Spleen (tissue), 11 donors: ENCODE results near the gene RAB3A. TPM values are rescaled to one million over a fixed set of nuclear protein-coding genes. Genes with fewer than 3 reads are reported as not detected.

Source experiments
- DNase-seq: peaks from one replicate; pipeline ENCODE4 v3.0.0-alpha.2; 2020
- H3K27ac ChIP-seq, 8 donors: fragments of 200-600 bp; sonication (generic) in 7 of 8; 1 replicate in 4 of 8; 2 replicates in 4 of 8; pipeline versions ENCODE4 v1.5.0 to v1.8.0; 2016 to 2021; ENCODE audit warnings: inconsistent platforms in 4 of 8, mild to moderate bottlenecking in 4 of 8, moderate library complexity in 1 of 8
- H3K27me3 ChIP-seq, 7 donors: fragments of 200-600 bp; sonication (generic) in 6 of 7; replicated peaks in 1 of 7; 1 replicate in 4 of 7; 2 replicates in 3 of 7; pipeline versions ENCODE4 v1.5.0 to v1.8.0; 2016 to 2021; ENCODE audit warnings: inconsistent platforms in 3 of 7, mild to moderate bottlenecking in 1 of 7
- H3K36me3 ChIP-seq, 6 donors: fragments of 200-600 bp; sonication (generic) in 5 of 6; 1 replicate in 4 of 6; 2 replicates in 2 of 6; pipeline versions ENCODE4 v1.5.0 to v1.8.0; 2016 to 2021; ENCODE audit warnings: inconsistent platforms in 2 of 6
- H3K4me1 ChIP-seq, 6 donors: fragments of 200-600 bp; sonication (generic) in 5 of 6; 1 replicate in 3 of 6; 2 replicates in 3 of 6; pipeline versions ENCODE4 v1.5.0 to v1.8.0; 2016 to 2021; ENCODE audit warnings: inconsistent platforms in 3 of 6
- H3K4me3 ChIP-seq, 8 donors: fragments of 200-600 bp; sonication (generic) in 7 of 8; 1 replicate in 4 of 8; 2 replicates in 4 of 8; pipeline versions ENCODE4 v1.5.0 to v1.8.0; 2016 to 2021; ENCODE audit warnings: inconsistent platforms in 4 of 8, mild to moderate bottlenecking in 4 of 8, moderate library complexity in 2 of 8
- H3K9me3 ChIP-seq, 8 donors: fragments of 200-600 bp; sonication (generic) in 7 of 8; 1 replicate in 4 of 8; 2 replicates in 4 of 8; pipeline versions ENCODE4 v1.5.0 to v1.8.0; 2016 to 2021; ENCODE audit warnings: inconsistent platforms in 4 of 8
- CTCF ChIP-seq, 11 experiments: fragments of 200-600 bp in 7 of 11; fragments of 450-650 bp in 4 of 11; sonication (generic) in 4 of 11; IDR thresholded peaks in 8 of 11; conservative IDR thresholded peaks in 3 of 11; 1 replicate in 7 of 11; 2 replicates in 4 of 11; pipeline versions ENCODE4 v1.4.0 to v1.8.0; 2016 to 2021; ENCODE audit warnings: antibody characterized with exemption in 11 of 11, inconsistent platforms in 4 of 11, mild to moderate bottlenecking in 1 of 11
- POLR2A ChIP-seq, 3 donors: fragments of 450-650 bp; IDR thresholded peaks; one replicate each; pipeline ENCODE4 v1.5.1; 2017; ENCODE audit warnings: antibody characterized with exemption in 3 of 3, mild to moderate bottlenecking in 1 of 3
- POLR2AphosphoS5 ChIP-seq, 3 donors: sonication (generic); formaldehyde crosslinking; IDR thresholded peaks; one replicate each; pipeline ENCODE4 v1.5.1; 2017; ENCODE audit warnings: antibody characterized with exemption in 3 of 3
- WGBS, 5 donors: extraction: QIAGEN DNeasy Blood & Tissue Kit in 3 of 5; methylation state at CpG; one replicate each; pipeline versions ENCODE4 v1.1.5 to v1.1.7; 2013 to 2018; 5-methylcytosine and 5-hydroxymethylcytosine counted together
- intact Hi-C: fragments of 100-400 bp; cut with DNase I; formaldehyde crosslinking; loops from one replicate; pipeline ENCODE4 v1.15.0; 2023; ENCODE audit warnings: low total_unique reads
- polyA plus RNA-seq, 3 donors: library from polyadenylated mRNA; stranded (reverse); fragments of 200-250 nt; gene quantifications; one replicate each; pipeline ENCODE4 v1.2.1, GENCODE V29; 2013
- small RNA-seq, 4 donors: library from RNA; depleted of rRNA; stranded (forward); fragments of <200 nt; gene quantifications; one replicate each; pipeline ENCODE3, GENCODE V24; 2016
- total RNA-seq, 7 donors: library from RNA; depleted of rRNA in 3 of 7; stranded (reverse); fragments of >200 nt in 3 of 7; fragmentation: NEBNext Ultra II Directional in 4 of 7; extraction: Animal tissue kit (Norgen Biotek cat#: 25700) in 4 of 7; gene quantifications; one replicate each; pipeline versions ENCODE4 v1.1.0 to v1.2.1, GENCODE V29; 2016 to 2021
- donor health status: healthy with polysubstance abuse.
- donor health status: DM: no; HTN: no; CAD: no; lungs with moderate emphysema.
- donor health status: DM: no; HTN: no; CAD: no.
- donor health status: Bipolar disorder and iron deficiency.
- donor health status: healthy.
- donor health status: DM: no; HTN: no; CAD: no.
- donor health status: DM: yes; HTN: yes; CAD: no.

Gene RAB3A
- total and polyA plus RNA-seq, 10 donors, result 0.72 to 6.6 (median 1.6) TPM

- no peak for TF ChIP-seq CTCF (IDR thresholded peaks at IDR 0.05 in 8 of 11, conservative IDR thresholded peaks at IDR 0.05 in 3 of 11)
- no peak for TF ChIP-seq POLR2AphosphoS5 (IDR thresholded peaks at IDR 0.05)
- TF ChIP-seq POLR2A (IDR thresholded peaks at IDR 0.05), result no peak
- Histone ChIP-seq H3K27ac (no peak overlapping the region), H3K9me3 (no peaks in the 10 kb centered on the region), H3K36me3 (peaks cover 0 to 90% (median 72%) of the 10 kb centered on the region in 6 donors), H3K4me1 (peaks cover 5 to 24% (median 10%) of the 10 kb centered on the region in 6 donors), H3K4me3 (no peak overlapping the region), H3K27me3 (no peaks in the 10 kb centered on the region)
- intact Hi-C loops, result no loop called here
- no peak for DNase-seq
- WGBS, 5 donors, result 94 to 98% (median 96%) methylated on average over 13 of the region's 13 CpGs
Measured at GRCh38 chr19:18147396-18147795, 56.4 kb downstream of the RAB3A start.

Small RNA genes within 50 kb of the gene (small RNA-seq; reads per million reads assigned to genes)
- 0 to 0.07 (median 0) reads per million in 4 donors for gene IFI30

Other genes with a start within 250 kb of the RAB3A start
- not detected for gene KCNN1, start 236.9 kb downstream of the RAB3A start, total RNA-seq
- gene KCNN1, start 236.9 kb downstream of the RAB3A start, polyA plus RNA-seq, result under 1 TPM; 0.03 to 0.10 (median 0.04) TPM
- 10 to 100 TPM; 46.0 to 64.6 (median 50.5) TPM for gene ARRDC2, start 195.9 kb downstream of the RAB3A start, total RNA-seq
- gene ARRDC2, start 195.9 kb downstream of the RAB3A start, polyA plus RNA-seq, result 10 to 100 TPM; 61.5 to 70.4 (median 64.8) TPM
- 10 to 100 TPM; 19.7 to 31.6 (median 25.3) TPM for gene IL12RB1, start 117.1 kb downstream of the RAB3A start, total RNA-seq
- 10 to 100 TPM in 2 of 3 donors, 1 to 10 TPM in 1; 9.9 to 21.5 (median 14.8) TPM for gene IL12RB1, start 117.1 kb downstream of the RAB3A start, polyA plus RNA-seq
- gene MAST3, start 106.3 kb downstream of the RAB3A start, total RNA-seq, result 10 to 100 TPM; 31.3 to 52.7 (median 39.4) TPM
- 10 to 100 TPM in 2 of 3 donors, 1 to 10 TPM in 1; 8.9 to 17.1 (median 16.1) TPM for gene MAST3, start 106.3 kb downstream of the RAB3A start, polyA plus RNA-seq
- gene PIK3R2, start 50.9 kb downstream of the RAB3A start, total RNA-seq, result 10 to 100 TPM in 6 of 7 donors, 1 to 10 TPM in 1; 6.6 to 22.7 (median 16.3) TPM
- 1 to 10 TPM; 4.2 to 5.1 (median 4.9) TPM for gene PIK3R2, start 50.9 kb downstream of the RAB3A start, polyA plus RNA-seq
- 100 to 1,000 TPM; 206 to 475 (median 330) TPM for gene IFI30, start 30.2 kb downstream of the RAB3A start, total RNA-seq
- 100 to 1,000 TPM; 234 to 299 (median 274) TPM for gene IFI30, start 30.2 kb downstream of the RAB3A start, polyA plus RNA-seq
- 10 to 100 TPM in 3 of 7 donors, 1 to 10 TPM in 4; 7.8 to 14.1 (median 9.9) TPM for gene MPV17L2, start 10.8 kb downstream of the RAB3A start, total RNA-seq
- 10 to 100 TPM; 12.1 to 15.4 (median 12.3) TPM for gene MPV17L2, start 10.8 kb downstream of the RAB3A start, polyA plus RNA-seq
- 1 to 10 TPM in 6 of 7 donors, under 1 TPM in 1; 0.60 to 7.6 (median 3.3) TPM for gene PDE4C, start 22.4 kb upstream of the RAB3A start, total RNA-seq
- gene PDE4C, start 22.4 kb upstream of the RAB3A start, polyA plus RNA-seq, result 1 to 10 TPM in 1 of 3 donors, under 1 TPM in 2; 0.07 to 1.2 (median 0.61) TPM
- 10 to 100 TPM in 3 of 7 donors, 1 to 10 TPM in 4; 4.7 to 17.1 (median 8.6) TPM for gene IQCN, start 70.4 kb upstream of the RAB3A start, total RNA-seq
- gene IQCN, start 70.4 kb upstream of the RAB3A start, polyA plus RNA-seq, result 10 to 100 TPM in 1 of 3 donors, 1 to 10 TPM in 2; 1.4 to 15.6 (median 7.8) TPM
- gene JUND, start 77.6 kb upstream of the RAB3A start, total RNA-seq, result 100 to 1,000 TPM; 119 to 232 (median 159) TPM
- 10 to 100 TPM; 47.5 to 86.5 (median 75.6) TPM for gene JUND, start 77.6 kb upstream of the RAB3A start, polyA plus RNA-seq
- 10 to 100 TPM; 55.8 to 86.5 (median 65.1) TPM for gene LSM4, start 119.0 kb upstream of the RAB3A start, total RNA-seq
- 100 to 1,000 TPM in 2 of 3 donors, 10 to 100 TPM in 1; 91.6 to 192 (median 151) TPM for gene LSM4, start 119.0 kb upstream of the RAB3A start, polyA plus RNA-seq
- 10 to 100 TPM; 20.2 to 65.6 (median 45.1) TPM for gene PGPEP1, start 136.6 kb upstream of the RAB3A start, total RNA-seq
- gene PGPEP1, start 136.6 kb upstream of the RAB3A start, polyA plus RNA-seq, result 10 to 100 TPM in 1 of 3 donors, 1 to 10 TPM in 2; 9.3 to 17.3 (median 9.6) TPM
- 10 to 100 TPM in 2 of 7 donors, 1 to 10 TPM in 5; 1.9 to 34.3 (median 4.3) TPM for gene GDF15, start 182.1 kb upstream of the RAB3A start, total RNA-seq
- 10 to 100 TPM in 1 of 3 donors, under 1 TPM in 2; 0.77 to 15.9 (median 0.96) TPM for gene GDF15, start 182.1 kb upstream of the RAB3A start, polyA plus RNA-seq
- 100 to 1,000 TPM in 3 of 7 donors, 10 to 100 TPM in 4; 82.2 to 164 (median 90.5) TPM for gene LRRC25, start 193.6 kb upstream of the RAB3A start, total RNA-seq
- gene LRRC25, start 193.6 kb upstream of the RAB3A start, polyA plus RNA-seq, result 10 to 100 TPM; 14.6 to 32.2 (median 16.0) TPM
- gene SSBP4, start 215.4 kb upstream of the RAB3A start, total RNA-seq, result 100 to 1,000 TPM in 1 of 7 donors, 10 to 100 TPM in 6; 56.3 to 103 (median 82.4) TPM
- gene SSBP4, start 215.4 kb upstream of the RAB3A start, polyA plus RNA-seq, result 100 to 1,000 TPM in 1 of 3 donors, 10 to 100 TPM in 2; 80.6 to 143 (median 94.9) TPM
- 10 to 100 TPM; 37.5 to 82.3 (median 44.4) TPM for gene ISYNA1, start 234.1 kb upstream of the RAB3A start, total RNA-seq
- gene ISYNA1, start 234.1 kb upstream of the RAB3A start, polyA plus RNA-seq, result 10 to 100 TPM; 31.7 to 58.2 (median 49.0) TPM